ENCODE data around the gene PDK4. TPM values are rescaled to one million over a fixed set of nuclear protein-coding genes. Genes with fewer than 3 reads are reported as not detected.
"Not testable (repeated sequence)": the region's sequence is repeated elsewhere in the genome, so short reads cannot be mapped to it uniquely, and the experiment has no call there.

Gene PDK4
- polyA plus RNA-seq, 3 donors = 2.2 to 26.0 (median 12.4) TPM

- intact Hi-C loops (cut with micrococcal nuclease) = no loop called here
- peak overlapping the region; percentile 21 to 72 for H3K4me3 Mint-ChIP-seq
- H3K4me1 ChIP-seq (ENCODE audit: control insufficient read depth in 1 of 2, insufficient read depth in 2 of 2, low read length in 2 of 2) = peaks cover 94 to 96% of the 10 kb centered on the region in 2 donors
- H3K9me3 Mint-ChIP-seq = peaks cover 0 to 6% (median 1%) of the 10 kb centered on the region in 7 donors
- TF ChIP-seq CTCF (IDR thresholded peaks at IDR 0.05) = no peak
- no peaks in the 10 kb centered on the region for H3K27me3 Mint-ChIP-seq (ENCODE audit: low read depth in 3 of 3)
- no peaks in the 10 kb centered on the region for H3K27me3 ChIP-seq (ENCODE audit: control insufficient read depth in 2 of 2, insufficient read depth in 2 of 2, low read length in 2 of 2)
- H3K27ac ChIP-seq (ENCODE audit: low read depth in 1 of 2, low read length in 2 of 2) = peak overlapping the region; percentile 88 to 89
- H3K36me3 ChIP-seq (replicated peaks in 1 of 2; ENCODE audit: control insufficient read depth in 1 of 2, insufficient read depth in 2 of 2, low read length in 2 of 2) = no peaks in the 10 kb centered on the region
- WGBS (ENCODE audit: insufficient coverage) = no CpG with 5 or more reads among the region's 3 CpGs
- peaks cover 94% of the 10 kb centered on the region for H3K4me1 Mint-ChIP-seq
- H3K79me2 ChIP-seq (ENCODE audit: insufficient read depth, low read length) = peaks cover 4% of the 10 kb centered on the region
- H3K9me3 ChIP-seq (replicated peaks in 1 of 2; ENCODE audit: control insufficient read depth in 1 of 2, insufficient read depth in 1 of 2, low read length in 2 of 2) = no peaks in the 10 kb centered on the region
- peak overlapping the region; percentile 91 to 97 (median 95) for H3K27ac Mint-ChIP-seq
- peak overlapping the region in 1 of 3 experiments; percentile 65 for H3K4me3 ChIP-seq (replicated peaks in 1 of 3; ENCODE audit: low read depth in 2 of 3, low read length in 3 of 3)
- H3K4me2 ChIP-seq (replicated peaks; ENCODE audit: extremely low read depth, low read length, poor library complexity, severe bottlenecking) = peak overlapping the region; percentile 73
- H3K36me3 Mint-ChIP-seq = peaks cover 7% of the 10 kb centered on the region in 2 donors
- H4K20me1 ChIP-seq (ENCODE audit: insufficient read depth, low read length) = no peaks in the 10 kb centered on the region
- peak overlapping the region; percentile 25 for H2AFZ ChIP-seq (ENCODE audit: insufficient read depth, low read depth, low read length, poor library complexity, severe bottlenecking)
- no peak for DNase-seq
- peak overlapping the region; percentile 52 for H3K9ac ChIP-seq (ENCODE audit: insufficient read depth, low read length, poor library complexity, severe bottlenecking)
Observed at GRCh38 chr7:95607561-95607960, 11.2 kb upstream of the PDK4 start.

DNA sequence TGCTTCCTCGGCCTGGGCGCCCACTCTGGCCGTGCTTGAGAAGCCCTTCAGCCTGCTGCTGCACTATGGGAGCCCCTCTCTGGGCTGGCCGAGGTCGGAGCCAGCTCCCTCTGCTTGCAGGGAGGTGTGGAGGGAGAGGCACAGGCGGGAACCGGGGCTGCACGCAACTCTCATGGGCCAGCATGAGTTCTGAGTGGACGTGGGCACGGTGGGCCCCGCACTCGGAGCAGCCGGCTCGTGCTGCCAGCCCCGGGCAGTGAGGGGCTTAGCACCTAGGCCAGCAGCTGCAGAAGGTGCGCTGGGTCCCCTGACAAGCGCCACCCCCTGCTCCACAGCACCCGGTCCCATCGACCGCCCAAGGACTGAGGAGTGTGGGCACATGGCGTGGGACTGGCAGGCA, 9.0 kb upstream of the PDK4 start:
- no peak for DNase-seq
- Histone ChIP-seq H3K4me3 (replicated peaks in 1 of 3; ENCODE audit: low read depth in 2 of 3, low read length in 3 of 3) (no peak overlapping the region), H2AFZ (ENCODE audit: insufficient read depth, low read depth, low read length, poor library complexity, severe bottlenecking) (no peak overlapping the region), H3K27ac (ENCODE audit: low read depth in 1 of 2, low read length in 2 of 2) (peak overlapping the region; percentile 42 to 88), H3K36me3 (replicated peaks in 1 of 2; ENCODE audit: control insufficient read depth in 1 of 2, insufficient read depth in 2 of 2, low read length in 2 of 2) (no peaks in the 10 kb centered on the region), H3K4me2 (replicated peaks; ENCODE audit: extremely low read depth, low read length, poor library complexity, severe bottlenecking) (no peak overlapping the region), H3K79me2 (ENCODE audit: insufficient read depth, low read length) (peaks cover 4% of the 10 kb centered on the region), H3K9ac (ENCODE audit: insufficient read depth, low read length, poor library complexity, severe bottlenecking) (no peak overlapping the region), H3K4me1 (ENCODE audit: control insufficient read depth in 1 of 2, insufficient read depth in 2 of 2, low read length in 2 of 2) (peaks cover 89 to 91% of the 10 kb centered on the region in 2 donors), H3K27me3 (ENCODE audit: control insufficient read depth in 2 of 2, insufficient read depth in 2 of 2, low read length in 2 of 2) (no peaks in the 10 kb centered on the region), H4K20me1 (ENCODE audit: insufficient read depth, low read length) (no peaks in the 10 kb centered on the region), H3K9me3 (replicated peaks in 1 of 2; ENCODE audit: control insufficient read depth in 1 of 2, insufficient read depth in 1 of 2, low read length in 2 of 2) (no peaks in the 10 kb centered on the region)
- Mint-ChIP-seq H3K4me1 (peaks cover 93% of the 10 kb centered on the region), H3K36me3 (peaks cover 7% of the 10 kb centered on the region in 2 donors), H3K27me3 (ENCODE audit: low read depth in 3 of 3) (no peaks in the 10 kb centered on the region), H3K27ac (peak overlapping the region in 5 of 7 donors; percentile 8 to 83 (median 76)), H3K4me3 (no peak overlapping the region), H3K9me3 (peaks cover 0 to 8% (median 2%) of the 10 kb centered on the region in 7 donors)
- WGBS (ENCODE audit: insufficient coverage) = 98% methylated on average over 21 of the region's 21 CpGs
- intact Hi-C loops (cut with micrococcal nuclease) = no loop called here
- no peak for TF ChIP-seq CTCF (IDR thresholded peaks at IDR 0.05)

DNA sequence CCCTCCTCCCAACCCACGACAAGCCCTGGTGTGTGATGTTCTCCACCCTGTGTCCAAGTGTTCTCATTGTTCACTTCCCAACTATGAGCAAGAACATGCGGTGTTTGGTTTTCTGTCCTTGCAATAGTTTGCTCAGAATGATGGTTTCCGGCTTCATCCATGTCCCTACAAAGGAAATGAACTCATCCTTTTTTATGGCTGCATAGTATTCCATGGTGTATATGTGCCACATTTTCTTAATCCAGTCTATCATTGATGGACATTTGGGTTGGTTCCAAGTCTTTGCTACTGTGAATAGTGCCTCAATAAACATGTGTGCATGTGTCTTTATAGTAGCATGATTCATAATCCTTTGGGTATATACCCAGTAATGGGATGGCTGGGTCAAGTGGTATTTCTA, 8.5 kb upstream of the PDK4 start:
- no CpG with 5 or more reads among the region's 3 CpGs for WGBS (ENCODE audit: insufficient coverage)
- H3K27me3 Mint-ChIP-seq (ENCODE audit: low read depth in 3 of 3); H3K9me3 Mint-ChIP-seq; H3K27me3 ChIP-seq (ENCODE audit: control insufficient read depth in 2 of 2, insufficient read depth in 2 of 2, low read length in 2 of 2); DNase-seq; H2AFZ ChIP-seq (ENCODE audit: insufficient read depth, low read depth, low read length, poor library complexity, severe bottlenecking); H3K9me3 ChIP-seq (replicated peaks in 1 of 2; ENCODE audit: control insufficient read depth in 1 of 2, insufficient read depth in 1 of 2, low read length in 2 of 2); intact Hi-C loops (cut with micrococcal nuclease); H3K4me3 Mint-ChIP-seq; H4K20me1 ChIP-seq (ENCODE audit: insufficient read depth, low read length); H3K36me3 Mint-ChIP-seq; H3K36me3 ChIP-seq (replicated peaks in 1 of 2; ENCODE audit: control insufficient read depth in 1 of 2, insufficient read depth in 2 of 2, low read length in 2 of 2); H3K79me2 ChIP-seq (ENCODE audit: insufficient read depth, low read length); H3K9ac ChIP-seq (ENCODE audit: insufficient read depth, low read length, poor library complexity, severe bottlenecking); H3K4me2 ChIP-seq (replicated peaks; ENCODE audit: extremely low read depth, low read length, poor library complexity, severe bottlenecking): not testable (repeated sequence)
- peaks cover 84 to 86% of the 10 kb centered on the region in 2 donors for H3K4me1 ChIP-seq (ENCODE audit: control insufficient read depth in 1 of 2, insufficient read depth in 2 of 2, low read length in 2 of 2)
- peaks cover 89% of the 10 kb centered on the region for H3K4me1 Mint-ChIP-seq
- H3K27ac Mint-ChIP-seq = peak overlapping the region in 6 of 7 donors; percentile 20 to 83 (median 68)
- peak overlapping the region in 1 of 3 experiments; percentile 35 for H3K4me3 ChIP-seq (replicated peaks in 1 of 3; ENCODE audit: low read depth in 2 of 3, low read length in 3 of 3)
- peak overlapping the region; percentile 42 to 88 for H3K27ac ChIP-seq (ENCODE audit: low read depth in 1 of 2, low read length in 2 of 2)

Data from CD14-positive monocyte (primary cell).